PC-9 (cell line): Measurements from ENCODE around the gene SLC43A3. TPM values are rescaled to one million over a fixed set of nuclear protein-coding genes. Genes with fewer than 3 reads are reported as not detected.

Source experiments
- BruUV-seq: library from RNA; stranded (reverse); fragments of 400-500 nt; replicated peaks from 2 replicates; lab custom pipeline; 2021; lab: Mats Ljungman, UMichigan
- CTCF ChIA-PET: fragments of 300-600 bp; sonication (Branson Sonifier 250); formaldehyde crosslinking; loops from one replicate; lab custom pipeline; 2022; ENCODE audit warnings: antibody characterized with exemption; lab: Charles Lee
- POLR2A ChIA-PET: fragments of 300-600 bp; sonication (Branson Sonifier 250); formaldehyde crosslinking; loops from one replicate; lab custom pipeline; 2022; ENCODE audit warnings: antibody characterized with exemption; ENCODE audit not compliant: unreplicated experiment; lab: Charles Lee
- DNase-seq, 2 experiments: peaks; one replicate each; pipeline versions ENCODE4 v3.0.0 to v3.0.0-alpha.2; 2015 to 2022; ENCODE audit warnings: mixed read lengths in 1 of 2
- H2AFZ ChIP-seq: fragments of 200-600 bp; sonication (generic); 2 replicates; pipeline ENCODE4 v1.8.1; 2017; ENCODE audit warnings: antibody characterized with exemption
- H3F3A ChIP-seq: fragments of 200-600 bp; sonication (generic); 2 replicates; pipeline ENCODE4 v1.8.1; 2017; ENCODE audit warnings: antibody characterized with exemption, mild to moderate bottlenecking, low read depth; ENCODE audit not compliant: insufficient read depth
- H3K27ac ChIP-seq: fragments of 200-600 bp; sonication (generic); 2 replicates; pipeline ENCODE4 v1.6.1; 2016; ENCODE audit warnings: mixed run types
- H3K27me3 ChIP-seq: fragments of 200-600 bp; sonication (generic); 2 replicates; pipeline ENCODE4 v1.6.1; 2016; ENCODE audit warnings: low read depth, mixed run types; ENCODE audit not compliant: insufficient read depth
- H3K36me3 ChIP-seq: fragments of 200-600 bp; sonication (generic); 2 replicates; pipeline ENCODE4 v1.6.1; 2016; ENCODE audit warnings: low read depth, mixed run types
- H3K4me1 ChIP-seq: fragments of 200-600 bp; sonication (generic); replicated peaks from 2 replicates; pipeline ENCODE4 v1.6.1; 2016; ENCODE audit warnings: mixed run types; ENCODE audit not compliant: insufficient read depth
- H3K4me2 ChIP-seq: fragments of 200-600 bp; sonication (generic); 2 replicates; pipeline ENCODE4 v1.6.1; 2017; ENCODE audit warnings: mixed run types
- H3K4me3 ChIP-seq: fragments of 200-600 bp; sonication (generic); 2 replicates; pipeline ENCODE4 v1.6.1; 2016; ENCODE audit warnings: mixed run types
- H3K79me2 ChIP-seq: fragments of 200-600 bp; sonication (generic); 2 replicates; pipeline ENCODE4 v1.6.1; 2017; ENCODE audit warnings: low read depth, mixed run types
- H3K9me2 ChIP-seq: fragments of 200-600 bp; sonication (generic); 2 replicates; pipeline ENCODE4 v1.8.1; 2017; ENCODE audit warnings: mild to moderate bottlenecking; ENCODE audit not compliant: insufficient read depth
- H3K9me3 ChIP-seq: fragments of 200-600 bp; sonication (generic); 2 replicates; pipeline ENCODE4 v1.8.1; 2016; ENCODE audit warnings: low read depth; ENCODE audit not compliant: insufficient read depth
- H4K20me1 ChIP-seq: fragments of 200-600 bp; sonication (generic); 2 replicates; pipeline ENCODE4 v1.8.1; 2017; ENCODE audit not compliant: insufficient read depth
- CTCF ChIP-seq: fragments of 200-600 bp; sonication (generic); conservative IDR thresholded peaks from 2 replicates; pipeline ENCODE4 v1.6.1; 2017; ENCODE audit warnings: mixed run types, antibody characterized with exemption, mild to moderate bottlenecking, moderate library complexity
- EZH2 ChIP-seq: fragments of 200-600 bp; sonication (generic); IDR thresholded peaks from 2 replicates; pipeline ENCODE4 v1.8.0; 2017; ENCODE audit warnings: antibody characterized with exemption, low read depth
- intact Hi-C: fragments of 100-400 bp; cut with micrococcal nuclease; formaldehyde crosslinking; loops from one replicate; pipeline ENCODE4 v1.10.0; 2022; ENCODE audit not compliant: unreplicated experiment
- total RNA-seq: library from RNA; stranded (reverse); gene quantifications from 2 replicates; pipeline ENCODE4 v1.2.3, GENCODE V29; 2021

SLC43A3 gene
- total RNA-seq, 1 experiment from 2014 or later = 41.3 TPM

GRCh38 chr11:57462597-57462996 lies 35.7 kb upstream of the SLC43A3 start:
- no TSS peak for BruUV-seq
- H3K27me3 ChIP-seq = peaks cover 22% of the 10 kb centered on the region
- intact Hi-C loops = no loop called here

GRCh38 chr11:57461841-57462489 lies 35.0 kb upstream of the SLC43A3 start:
- intact Hi-C loops = no loop called here
- H3K27ac ChIP-seq = no peak overlapping the region

More at GRCh38 chr11:57462597-57462996, 35.7 kb upstream of the SLC43A3 start:
- ChIA-PET CTCF (no interaction called here), POLR2A (no interaction called here)
- no peak for TF ChIP-seq CTCF
- no peak for TF ChIP-seq EZH2
- Histone ChIP-seq H3K79me2 (no peaks in the 10 kb centered on the region), H3K4me2 (no peak overlapping the region), H3K4me1 (peaks cover 22% of the 10 kb centered on the region), H3K36me3 (no peaks in the 10 kb centered on the region), H3K9me2 (no peaks in the 10 kb centered on the region), H3K27ac (no peak overlapping the region), H2AFZ (no peak overlapping the region), H3F3A (no peaks in the 10 kb centered on the region; the same call in 1 of the 2 replicates), H3K4me3 (no peak overlapping the region), H3K9me3 (no peaks in the 10 kb centered on the region), H4K20me1 (no peaks in the 10 kb centered on the region)
- no peak for DNase-seq

More at GRCh38 chr11:57461841-57462489, 35.0 kb upstream of the SLC43A3 start:
- Histone ChIP-seq H3K9me2 (no peaks in the 10 kb centered on the region), H3K4me2 (no peak overlapping the region), H3K27me3 (peaks cover 22% of the 10 kb centered on the region), H3K79me2 (no peaks in the 10 kb centered on the region), H3K4me3 (no peak overlapping the region), H4K20me1 (no peaks in the 10 kb centered on the region), H3K4me1 (peaks cover 22% of the 10 kb centered on the region), H2AFZ (no peak overlapping the region), H3K9me3 (no peaks in the 10 kb centered on the region), H3F3A (no peaks in the 10 kb centered on the region; the same call in 1 of the 2 replicates), H3K36me3 (no peaks in the 10 kb centered on the region)
- POLR2A ChIA-PET = no interaction called here
- no peak for DNase-seq
- CTCF ChIA-PET = no interaction called here
- no peak for TF ChIP-seq EZH2
- TF ChIP-seq CTCF = no peak
- no TSS peak for BruUV-seq
